ENCODE measurements around the gene ROBO2.

ROBO2 gene

DNA sequence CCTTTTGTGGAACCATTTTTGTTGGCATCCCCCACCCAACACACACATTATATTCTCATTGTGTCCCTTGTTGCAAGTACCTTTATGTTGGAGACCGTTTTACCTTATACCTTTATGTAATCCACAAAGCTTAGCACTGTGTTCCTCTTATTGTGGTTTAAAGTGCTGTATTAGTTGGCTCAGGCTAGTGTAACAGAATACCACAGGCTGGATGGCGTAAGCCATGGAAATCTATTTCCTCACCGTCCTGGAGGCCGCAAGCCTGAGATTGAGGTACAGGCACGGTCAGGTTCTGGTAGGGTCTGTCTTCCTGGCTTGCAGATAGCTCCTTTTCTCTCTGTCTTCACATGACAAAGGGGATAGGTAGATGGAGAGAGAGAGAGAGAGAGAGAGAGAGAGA lies 302.8 kb downstream of the ROBO2 start:
- CTCF ChIA-PET, result interaction anchor here (1.0 kb wide), 1 partner anchor 9 kb away, joined by 4 read pairs; no protein-coding TSS in a partner anchor
- POLR2A ChIA-PET, result no interaction called here
- DNase-seq (ENCODE audit: extremely low spot score), result no peak
- TF ChIP-seq, protein P1, sequence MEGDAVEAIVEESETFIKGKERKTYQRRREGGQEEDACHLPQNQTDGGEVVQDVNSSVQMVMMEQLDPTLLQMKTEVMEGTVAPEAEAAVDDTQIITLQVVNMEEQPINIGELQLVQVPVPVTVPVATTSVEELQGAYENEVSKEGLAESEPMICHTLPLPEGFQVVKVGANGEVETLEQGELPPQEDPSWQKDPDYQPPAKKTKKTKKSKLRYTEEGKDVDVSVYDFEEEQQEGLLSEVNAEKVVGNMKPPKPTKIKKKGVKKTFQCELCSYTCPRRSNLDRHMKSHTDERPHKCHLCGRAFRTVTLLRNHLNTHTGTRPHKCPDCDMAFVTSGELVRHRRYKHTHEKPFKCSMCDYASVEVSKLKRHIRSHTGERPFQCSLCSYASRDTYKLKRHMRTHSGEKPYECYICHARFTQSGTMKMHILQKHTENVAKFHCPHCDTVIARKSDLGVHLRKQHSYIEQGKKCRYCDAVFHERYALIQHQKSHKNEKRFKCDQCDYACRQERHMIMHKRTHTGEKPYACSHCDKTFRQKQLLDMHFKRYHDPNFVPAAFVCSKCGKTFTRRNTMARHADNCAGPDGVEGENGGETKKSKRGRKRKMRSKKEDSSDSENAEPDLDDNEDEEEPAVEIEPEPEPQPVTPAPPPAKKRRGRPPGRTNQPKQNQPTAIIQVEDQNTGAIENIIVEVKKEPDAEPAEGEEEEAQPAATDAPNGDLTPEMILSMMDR (IDR thresholded peaks at IDR 0.05; ENCODE audit: control extremely low read depth, extremely low read depth, low read depth, missing control alignments), result no peak

DNA sequence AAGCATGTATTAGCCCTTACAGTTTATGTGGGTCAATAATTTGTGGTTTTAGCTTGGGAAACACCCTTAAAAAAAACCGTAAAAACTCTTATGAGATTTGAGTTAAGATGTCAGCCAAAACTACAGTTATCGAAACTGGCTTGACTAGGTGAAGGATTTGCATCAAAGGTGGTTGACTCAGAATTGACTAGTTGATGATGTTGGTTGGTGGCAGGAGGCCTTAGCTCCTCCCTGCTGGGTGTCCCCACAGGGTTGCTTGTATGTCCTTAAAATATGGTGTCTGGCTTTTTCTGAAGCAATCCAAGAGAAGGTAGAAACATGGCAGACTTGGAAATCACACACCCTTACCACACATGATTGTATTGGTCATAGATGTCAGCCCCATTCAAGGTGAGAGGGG lies 305.1 kb downstream of the ROBO2 start:
- TF ChIP-seq, protein P1 (IDR thresholded peaks at IDR 0.05; ENCODE audit: control extremely low read depth, extremely low read depth, low read depth, missing control alignments), result no peak
- ChIA-PET POLR2A (no interaction called here), CTCF (interaction anchor here (2.3 kb wide), 1 partner anchor 11 kb away, joined by 5 read pairs; no protein-coding TSS in a partner anchor)
- no peak for DNase-seq (ENCODE audit: extremely low spot score)

DNA sequence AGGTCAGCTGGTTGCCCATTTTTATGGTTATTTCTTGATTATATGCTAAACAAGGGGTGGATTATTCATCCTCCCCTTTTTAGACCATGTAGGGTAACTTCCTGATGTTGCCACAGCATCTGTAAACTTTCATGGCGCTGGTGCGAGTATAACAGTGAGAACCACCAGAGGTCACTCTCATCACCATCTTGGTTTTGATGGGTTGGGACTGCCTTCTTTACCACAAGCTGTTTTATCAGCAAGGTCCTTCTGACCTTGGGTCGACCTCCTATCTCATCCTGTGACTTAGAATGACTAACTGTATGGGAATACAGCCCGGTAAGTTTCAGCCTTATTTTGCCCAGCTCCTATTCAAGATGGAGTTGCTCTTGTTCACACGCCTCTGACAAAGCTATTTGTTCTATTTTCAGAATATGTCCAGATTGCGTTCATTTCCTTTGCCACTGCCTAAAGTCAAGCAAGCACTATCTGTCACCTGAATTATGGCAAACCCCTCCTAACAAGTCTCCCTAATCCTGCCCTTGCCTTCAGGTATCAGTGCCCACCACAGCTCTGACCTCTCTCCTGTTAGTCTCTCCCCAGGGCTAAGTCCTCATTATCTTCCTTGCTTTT lies 308.5 kb downstream of the ROBO2 start:
- no peak for DNase-seq (ENCODE audit: extremely low spot score)
- ChIA-PET CTCF (interaction anchor here (1.3 kb wide), 1 partner anchor 1298 kb away, joined by 4 read pairs; no protein-coding TSS in a partner anchor), POLR2A (no interaction called here)
- TF ChIP-seq, protein P1 (IDR thresholded peaks at IDR 0.05; ENCODE audit: control extremely low read depth, extremely low read depth, low read depth, missing control alignments), result no peak

DNA sequence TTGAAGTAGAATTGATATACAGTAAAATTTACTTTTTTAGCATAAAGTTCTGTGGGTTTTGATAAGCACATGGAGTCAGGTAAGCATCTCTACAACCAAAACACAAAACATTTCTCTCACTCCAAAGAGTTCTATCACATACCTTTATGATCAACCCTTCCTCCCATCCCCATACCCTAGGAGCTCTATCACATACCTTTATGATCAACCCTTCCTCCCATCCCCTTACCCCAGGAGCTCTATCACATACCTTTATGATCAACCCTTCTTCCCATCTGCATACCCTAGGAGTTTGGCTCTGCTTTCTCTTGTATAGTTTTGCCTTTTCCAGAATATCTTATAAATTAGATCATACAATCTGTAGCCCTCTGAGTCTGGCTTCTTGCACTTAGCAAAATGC lies 315.1 kb downstream of the ROBO2 start:
- no peak for DNase-seq (ENCODE audit: extremely low spot score)
- POLR2A ChIA-PET, result no interaction called here
- TF ChIP-seq, protein P1 (IDR thresholded peaks at IDR 0.05; ENCODE audit: control extremely low read depth, extremely low read depth, low read depth, missing control alignments), result no peak
- CTCF ChIA-PET, result no interaction called here

DNA sequence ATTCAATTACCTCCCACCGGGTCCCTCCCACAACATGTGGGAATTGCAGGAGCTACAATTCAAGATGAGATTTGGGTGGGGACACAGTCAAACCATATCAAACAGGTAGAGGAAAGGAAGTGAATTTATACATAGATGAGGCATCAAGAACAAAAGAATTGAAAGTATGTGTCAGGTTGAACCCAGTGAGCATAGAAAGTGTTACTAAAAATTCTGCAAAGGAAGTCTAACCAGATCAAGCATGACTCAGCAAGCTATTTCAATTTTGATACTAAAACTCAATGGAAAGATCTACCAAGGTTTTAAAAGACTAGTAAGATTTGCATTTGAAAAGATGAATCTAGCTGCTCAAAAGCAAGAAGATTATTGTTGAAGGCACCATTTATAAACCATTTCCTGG lies 323.0 kb downstream of the ROBO2 start:
- POLR2A ChIA-PET, result no interaction called here
- TF ChIP-seq, protein P1 (IDR thresholded peaks at IDR 0.05; ENCODE audit: control extremely low read depth, extremely low read depth, low read depth, missing control alignments), result no peak
- no peak for DNase-seq (ENCODE audit: extremely low spot score)
- CTCF ChIA-PET, result interaction anchor here (1.4 kb wide), 1 partner anchor 24 kb away, joined by 3 read pairs; no protein-coding TSS in a partner anchor

DNA sequence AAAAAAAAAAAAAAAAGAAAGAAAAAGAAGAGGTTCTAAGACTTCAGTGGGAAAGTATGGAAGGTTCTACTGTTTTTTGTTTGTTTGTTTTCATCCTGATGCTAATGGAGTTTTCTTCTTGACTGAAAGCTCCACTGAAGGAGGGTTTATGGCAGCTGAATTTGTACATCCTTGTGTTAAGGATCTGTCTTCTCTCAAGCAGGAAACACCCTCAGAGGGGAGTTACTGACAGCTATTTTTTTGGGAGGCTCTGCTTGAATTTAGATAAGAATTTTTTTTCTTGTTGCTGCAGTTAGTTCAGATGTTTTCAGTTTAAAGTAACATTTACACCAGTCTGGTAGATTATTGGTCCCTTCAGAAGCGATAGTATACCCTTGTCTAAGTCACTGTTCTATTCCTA lies 325.3 kb downstream of the ROBO2 start:
- TF ChIP-seq, protein P1 (IDR thresholded peaks at IDR 0.05; ENCODE audit: control extremely low read depth, extremely low read depth, low read depth, missing control alignments), result no peak
- POLR2A ChIA-PET, result no interaction called here
- CTCF ChIA-PET, result no interaction called here
- DNase-seq (ENCODE audit: extremely low spot score), result no peak

Data from GM10248 (cell line).